Measurements from ENCODE around the gene FOXJ1.

DNA sequence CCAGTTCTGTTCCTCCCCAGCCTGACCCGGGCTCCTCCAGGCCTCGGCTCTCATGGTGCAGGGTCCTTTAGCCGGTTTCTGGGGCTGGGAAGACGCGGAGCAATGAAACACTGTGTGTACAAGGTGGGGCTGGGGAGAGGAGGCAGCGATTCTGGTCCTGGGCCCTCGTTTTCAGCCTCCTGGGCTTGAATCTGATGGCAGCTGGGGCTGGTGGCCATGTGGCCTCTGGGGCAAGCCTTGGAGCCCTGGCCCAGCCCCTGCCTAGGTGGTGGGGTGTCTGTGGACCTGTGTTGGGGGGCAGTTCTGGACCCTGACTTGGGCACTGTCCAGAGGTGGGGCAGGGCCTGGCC, 4.1 kb downstream of the FOXJ1 start:
- TF ChIP-seq CTCF (conservative IDR thresholded peaks at IDR 0.05; ENCODE audit: low read depth, low read length): no peak
- no peak for TF ChIP-seq EZH2 (IDR thresholded peaks at IDR 0.05; ENCODE audit: low read length, unreplicated experiment)
- no peak for TF ChIP-seq EZH2phosphoT487 (IDR thresholded peaks at IDR 0.05; ENCODE audit: borderline replicate concordance, low read length)

Measured in PC-3 (cell line).